Peyer's patch (tissue), 4 donors: ENCODE results near the gene GUCY1A2.

Source experiments
- POLR2A ChIP-seq, 2 donors: fragments of 450-650 bp; IDR thresholded peaks; one replicate each; pipeline ENCODE4 v1.5.1; 2017; ENCODE audit warnings: antibody characterized with exemption in 2 of 2, mild to moderate bottlenecking in 2 of 2, moderate library complexity in 2 of 2
- TF ChIP-seq, protein P1 (sequence below), 6 experiments: fragments of 450-650 bp in 4 of 6; fragments of 200-600 bp in 2 of 6; sonication (generic) in 1 of 6; IDR thresholded peaks; one replicate each; pipeline ENCODE4 v1.5.1; 2017 to 2019; ENCODE audit warnings: antibody characterized with exemption in 6 of 6, mild to moderate bottlenecking in 3 of 6, moderate library complexity in 1 of 6

DNA sequence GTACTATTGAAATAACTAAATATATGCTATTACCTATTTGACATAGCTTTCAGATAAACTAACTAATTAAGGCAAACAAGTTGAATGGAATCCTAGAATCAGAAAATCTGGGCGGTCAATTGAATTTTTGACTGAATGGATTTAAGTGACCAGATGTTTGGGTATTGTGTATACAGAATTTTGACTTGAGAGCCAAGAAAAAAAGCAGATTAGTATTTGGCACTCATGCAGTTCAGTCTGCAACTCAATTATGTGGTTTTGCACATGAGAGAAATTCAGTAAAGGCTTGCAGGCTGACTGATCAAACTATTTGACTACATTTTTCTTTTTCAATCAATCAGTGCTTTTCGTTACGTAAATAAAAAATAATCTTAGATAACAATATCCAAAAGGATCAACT, 254.8 kb downstream of the GUCY1A2 start:
- TF ChIP-seq, protein P1, sequence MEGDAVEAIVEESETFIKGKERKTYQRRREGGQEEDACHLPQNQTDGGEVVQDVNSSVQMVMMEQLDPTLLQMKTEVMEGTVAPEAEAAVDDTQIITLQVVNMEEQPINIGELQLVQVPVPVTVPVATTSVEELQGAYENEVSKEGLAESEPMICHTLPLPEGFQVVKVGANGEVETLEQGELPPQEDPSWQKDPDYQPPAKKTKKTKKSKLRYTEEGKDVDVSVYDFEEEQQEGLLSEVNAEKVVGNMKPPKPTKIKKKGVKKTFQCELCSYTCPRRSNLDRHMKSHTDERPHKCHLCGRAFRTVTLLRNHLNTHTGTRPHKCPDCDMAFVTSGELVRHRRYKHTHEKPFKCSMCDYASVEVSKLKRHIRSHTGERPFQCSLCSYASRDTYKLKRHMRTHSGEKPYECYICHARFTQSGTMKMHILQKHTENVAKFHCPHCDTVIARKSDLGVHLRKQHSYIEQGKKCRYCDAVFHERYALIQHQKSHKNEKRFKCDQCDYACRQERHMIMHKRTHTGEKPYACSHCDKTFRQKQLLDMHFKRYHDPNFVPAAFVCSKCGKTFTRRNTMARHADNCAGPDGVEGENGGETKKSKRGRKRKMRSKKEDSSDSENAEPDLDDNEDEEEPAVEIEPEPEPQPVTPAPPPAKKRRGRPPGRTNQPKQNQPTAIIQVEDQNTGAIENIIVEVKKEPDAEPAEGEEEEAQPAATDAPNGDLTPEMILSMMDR (IDR thresholded peaks at IDR 0.05): no peak
- no peak for TF ChIP-seq POLR2A (IDR thresholded peaks at IDR 0.05)
